ENCODE data around the gene LYPD6B.

DNA sequence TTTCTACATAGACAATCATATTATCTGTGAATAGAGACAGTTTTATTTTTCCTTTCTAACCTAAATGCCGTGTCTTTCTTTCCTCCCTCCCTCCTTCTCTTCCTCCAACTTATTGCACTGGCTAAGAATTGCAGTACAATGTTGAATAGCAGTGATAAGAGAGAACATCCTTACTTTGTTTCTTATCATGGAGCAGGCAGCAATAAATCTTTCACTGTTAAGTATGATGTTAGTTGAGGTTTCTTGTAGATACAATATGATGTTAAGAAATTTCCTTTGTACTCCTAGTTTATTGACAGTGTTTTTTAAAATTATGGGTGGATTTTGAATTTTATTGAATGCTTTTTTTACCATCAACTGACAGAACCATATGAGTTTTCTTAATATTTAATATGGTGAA lies 6.0 kb downstream of the LYPD6B start:
- TF ChIP-seq, protein P1, sequence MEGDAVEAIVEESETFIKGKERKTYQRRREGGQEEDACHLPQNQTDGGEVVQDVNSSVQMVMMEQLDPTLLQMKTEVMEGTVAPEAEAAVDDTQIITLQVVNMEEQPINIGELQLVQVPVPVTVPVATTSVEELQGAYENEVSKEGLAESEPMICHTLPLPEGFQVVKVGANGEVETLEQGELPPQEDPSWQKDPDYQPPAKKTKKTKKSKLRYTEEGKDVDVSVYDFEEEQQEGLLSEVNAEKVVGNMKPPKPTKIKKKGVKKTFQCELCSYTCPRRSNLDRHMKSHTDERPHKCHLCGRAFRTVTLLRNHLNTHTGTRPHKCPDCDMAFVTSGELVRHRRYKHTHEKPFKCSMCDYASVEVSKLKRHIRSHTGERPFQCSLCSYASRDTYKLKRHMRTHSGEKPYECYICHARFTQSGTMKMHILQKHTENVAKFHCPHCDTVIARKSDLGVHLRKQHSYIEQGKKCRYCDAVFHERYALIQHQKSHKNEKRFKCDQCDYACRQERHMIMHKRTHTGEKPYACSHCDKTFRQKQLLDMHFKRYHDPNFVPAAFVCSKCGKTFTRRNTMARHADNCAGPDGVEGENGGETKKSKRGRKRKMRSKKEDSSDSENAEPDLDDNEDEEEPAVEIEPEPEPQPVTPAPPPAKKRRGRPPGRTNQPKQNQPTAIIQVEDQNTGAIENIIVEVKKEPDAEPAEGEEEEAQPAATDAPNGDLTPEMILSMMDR (conservative IDR thresholded peaks at IDR 0.05; ENCODE audit: low read depth, low read length): no peak
- TF ChIP-seq EZH2 (IDR thresholded peaks at IDR 0.05; ENCODE audit: low read length, unreplicated experiment) (no peak), EZH2phosphoT487 (IDR thresholded peaks at IDR 0.05; ENCODE audit: borderline replicate concordance, low read length) (no peak)

Data from PC-3 (cell line).